ENCODE data around the gene PRDM7. TPM values are rescaled to one million over a fixed set of nuclear protein-coding genes. Genes with fewer than 3 reads are reported as not detected.

PRDM7 gene
- total and polyA plus RNA-seq, 2 of the 8 experiments (the other 6 are each of a cell fraction or from before 2014, with no cell fraction given), result 0.02 TPM; not detected in 1

- TF ChIP-seq TAF1 (IDR thresholded peaks at IDR 0.05; ENCODE audit: low read depth, low read length) (no peak), YY1 (IDR thresholded peaks at IDR 0.05; ENCODE audit: low read depth, low read length) (no peak), SRF (IDR thresholded peaks at IDR 0.05; ENCODE audit: low read depth, low read length) (no peak), POLR2AphosphoS5 (IDR thresholded peaks at IDR 0.05; ENCODE audit: low read depth, low read length) (no peak)
Observed at GRCh38 chr16:90011908-90012501, 65.1 kb downstream of the PRDM7 start (continued).

Measured in H1 (cell line).